Astrocyte (in vitro differentiated cells and primary cell): ENCODE results near the gene TBC1D5.

Experiments used
- EZH2 ChIP-seq: IDR thresholded peaks from 2 replicates; pipeline ENCODE4 v1.6.1; 2012; ENCODE audit warnings: mild to moderate bottlenecking, low read length, inconsistent platforms; ENCODE audit not compliant: insufficient read depth
- TF ChIP-seq, protein P1 (sequence below): IDR thresholded peaks from 2 replicates; pipeline ENCODE4 v1.5.1; 2011; ENCODE audit warnings: low read depth, mild to moderate bottlenecking, inconsistent platforms, low read length, moderate library complexity; ENCODE audit not compliant: insufficient read depth

DNA sequence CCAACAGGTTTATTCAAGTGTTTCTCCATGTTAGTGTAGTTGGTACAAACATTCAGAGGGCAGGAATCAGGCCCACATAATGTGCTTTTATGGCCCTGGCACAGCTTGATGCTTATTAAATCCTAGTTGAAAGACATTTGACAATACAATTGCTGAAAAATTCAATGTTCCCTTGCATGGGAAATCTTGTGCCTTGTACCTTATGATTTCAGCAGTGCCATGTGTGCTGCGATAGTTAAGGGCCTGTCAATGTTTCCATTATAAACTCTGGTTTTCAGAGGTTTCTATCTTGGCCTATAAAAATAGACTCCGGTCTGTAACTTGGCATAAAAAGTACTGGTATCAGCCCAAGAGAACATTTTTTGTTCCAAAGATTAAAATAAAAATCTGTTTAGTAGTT lies 207.2 kb downstream of the TBC1D5 start:
- no peak for TF ChIP-seq EZH2
- TF ChIP-seq, protein P1, sequence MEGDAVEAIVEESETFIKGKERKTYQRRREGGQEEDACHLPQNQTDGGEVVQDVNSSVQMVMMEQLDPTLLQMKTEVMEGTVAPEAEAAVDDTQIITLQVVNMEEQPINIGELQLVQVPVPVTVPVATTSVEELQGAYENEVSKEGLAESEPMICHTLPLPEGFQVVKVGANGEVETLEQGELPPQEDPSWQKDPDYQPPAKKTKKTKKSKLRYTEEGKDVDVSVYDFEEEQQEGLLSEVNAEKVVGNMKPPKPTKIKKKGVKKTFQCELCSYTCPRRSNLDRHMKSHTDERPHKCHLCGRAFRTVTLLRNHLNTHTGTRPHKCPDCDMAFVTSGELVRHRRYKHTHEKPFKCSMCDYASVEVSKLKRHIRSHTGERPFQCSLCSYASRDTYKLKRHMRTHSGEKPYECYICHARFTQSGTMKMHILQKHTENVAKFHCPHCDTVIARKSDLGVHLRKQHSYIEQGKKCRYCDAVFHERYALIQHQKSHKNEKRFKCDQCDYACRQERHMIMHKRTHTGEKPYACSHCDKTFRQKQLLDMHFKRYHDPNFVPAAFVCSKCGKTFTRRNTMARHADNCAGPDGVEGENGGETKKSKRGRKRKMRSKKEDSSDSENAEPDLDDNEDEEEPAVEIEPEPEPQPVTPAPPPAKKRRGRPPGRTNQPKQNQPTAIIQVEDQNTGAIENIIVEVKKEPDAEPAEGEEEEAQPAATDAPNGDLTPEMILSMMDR = no peak
